ENCODE results near the gene ZNHIT2.

The ZNHIT2 gene

GRCh38 chr11:65115361-65116082, 2.0 kb downstream of the ZNHIT2 start:
- POLR2A ChIA-PET (ENCODE audit: low non-redundant PET): interaction anchor here (1.2 kb wide), 1 partner anchor 9 kb away, joined by 4 read pairs; no protein-coding TSS in a partner anchor
- no peak for DNase-seq (ENCODE audit: low spot score)
- CTCF ChIA-PET: interaction anchor here (0.5 kb wide), 1 partner anchor 198 kb away, joined by 5 read pairs; no protein-coding TSS in a partner anchor
- no peak for TF ChIP-seq CTCF (conservative IDR thresholded peaks at IDR 0.05; ENCODE audit: low read depth)
- H3K27ac ChIP-seq: peak overlapping the region; percentile 86

DNA sequence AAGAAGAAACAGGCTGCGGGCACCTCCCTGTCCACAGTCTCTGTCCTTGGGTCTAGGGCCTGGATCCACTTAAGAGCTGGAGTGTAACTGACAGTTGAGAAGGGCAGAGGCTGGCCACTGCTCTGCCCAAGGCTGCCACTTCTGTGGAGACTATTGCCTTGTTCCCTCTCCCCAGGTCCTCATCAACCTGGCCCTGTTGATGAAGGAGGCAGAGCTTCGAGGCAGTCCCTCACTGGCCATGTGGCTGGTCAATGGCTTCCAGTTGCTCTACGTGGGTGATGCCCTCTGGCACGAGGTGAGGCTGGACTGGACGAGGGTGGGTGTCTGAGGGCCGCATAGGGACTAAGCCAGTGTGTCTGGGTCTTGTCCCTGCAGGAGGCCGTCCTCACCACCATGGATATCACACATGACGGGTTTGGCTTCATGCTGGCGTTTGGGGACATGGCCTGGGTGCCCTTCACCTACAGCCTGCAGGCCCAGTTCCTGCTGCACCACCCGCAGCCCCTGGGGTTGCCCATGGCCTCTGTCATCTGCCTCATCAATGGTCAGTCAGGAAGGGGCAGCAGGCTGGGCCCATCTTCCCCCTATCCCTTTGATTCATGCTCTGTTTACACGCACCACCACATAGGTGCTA, 2.8 kb downstream of the ZNHIT2 start:
- ChIA-PET CTCF (interaction anchor here (0.5 kb wide), 1 partner anchor 90 kb away, joined by 3 read pairs; no protein-coding TSS in a partner anchor), POLR2A (ENCODE audit: low non-redundant PET) (interaction anchor here (1.2 kb wide), 1 partner anchor 8 kb away, joined by 4 read pairs; no protein-coding TSS in a partner anchor)
- peak overlapping the region; percentile 86 for H3K27ac ChIP-seq
- TF ChIP-seq CTCF (conservative IDR thresholded peaks at IDR 0.05; ENCODE audit: low read depth): no peak
- no peak for DNase-seq (ENCODE audit: low spot score)

GRCh38 chr11:65113839-65114238, 3.7 kb downstream of the ZNHIT2 start:
- CTCF ChIA-PET: no interaction called here
- DNase-seq (ENCODE audit: low spot score): no peak
- peak overlapping the region; percentile 86 for H3K27ac ChIP-seq
- POLR2A ChIA-PET (ENCODE audit: low non-redundant PET): no interaction called here
- TF ChIP-seq CTCF (conservative IDR thresholded peaks at IDR 0.05; ENCODE audit: low read depth): no peak

DNA sequence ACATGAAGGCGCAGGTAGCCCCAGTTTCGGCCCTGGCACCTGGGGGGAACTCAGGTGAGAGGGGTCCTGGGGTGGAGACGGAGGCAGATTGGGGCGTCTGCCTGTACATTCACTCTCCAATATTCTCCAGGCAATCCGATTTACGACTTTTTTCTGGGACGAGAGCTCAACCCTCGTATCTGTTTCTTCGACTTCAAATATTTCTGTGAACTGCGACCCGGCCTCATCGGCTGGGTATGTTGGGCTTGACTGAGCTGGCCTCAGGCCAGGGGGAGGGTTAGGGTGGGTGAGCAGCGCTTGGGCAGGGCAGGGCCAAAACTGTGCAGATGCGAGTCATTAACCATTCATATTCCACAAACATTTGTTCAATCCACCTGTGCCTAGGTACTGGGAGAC, 4.1 kb downstream of the ZNHIT2 start:
- no peak for DNase-seq (ENCODE audit: low spot score)
- no peak for TF ChIP-seq CTCF (conservative IDR thresholded peaks at IDR 0.05; ENCODE audit: low read depth)
- peak overlapping the region; percentile 86 for H3K27ac ChIP-seq
- CTCF ChIA-PET: interaction anchor here (0.6 to 1.4 kb wide), 3 partner anchors 16 to 339 kb away, joined by 3 to 4 read pairs (median 4); partner anchors contain the start of gene CAPN1
- POLR2A ChIA-PET (ENCODE audit: low non-redundant PET): no interaction called here

- DNase-seq (ENCODE audit: low spot score): no peak
- ChIA-PET CTCF (interaction anchor here (0.6 to 1.7 kb wide), 8 partner anchors 10 to 1561 kb away, joined by 3 to 6 read pairs (median 4); partner anchors contain the start of gene CAPN1), POLR2A (ENCODE audit: low non-redundant PET) (interaction anchor here (0.9 to 1.0 kb wide), 2 partner anchors 9 to 14 kb away, joined by 3 to 6 read pairs; partner anchors contain the start of genes FAU and MRPL49)
- peak; percentile 89 for TF ChIP-seq CTCF (conservative IDR thresholded peaks at IDR 0.05; ENCODE audit: low read depth)
- H3K27ac ChIP-seq: peak overlapping the region; percentile 86
Measured at GRCh38 chr11:65112546-65113360, 4.7 kb downstream of the ZNHIT2 start.

Data from RWPE1 (cell line).